Thyroid gland (tissue), 4 donors: ENCODE data around the gene LRRC36. TPM values are rescaled to one million over a fixed set of nuclear protein-coding genes. Genes with fewer than 3 reads are reported as not detected.

Source experiments
- DNase-seq, 2 donors: peaks; one replicate each; pipeline ENCODE4 v3.0.0-alpha.2; 2019
- H3K27ac ChIP-seq, 3 donors: fragments of 200-600 bp; sonication (generic); 1 replicate in 2 of 3; 2 replicates in 1 of 3; pipeline ENCODE4 v1.5.1; 2016 to 2019; ENCODE audit warnings: mild to moderate bottlenecking in 1 of 3, moderate library complexity in 1 of 3
- H3K27me3 ChIP-seq: fragments of 200-600 bp; sonication (generic); one replicate; pipeline ENCODE4 v1.5.1; 2019
- H3K36me3 ChIP-seq, 2 donors: fragments of 200-600 bp; sonication (generic); one replicate each; pipeline ENCODE4 v1.5.1; 2016 to 2019
- H3K4me1 ChIP-seq, 2 donors: fragments of 200-600 bp; sonication (generic); one replicate each; pipeline ENCODE4 v1.5.1; 2017 to 2019
- H3K4me3 ChIP-seq, 3 donors: fragments of 200-600 bp; sonication (generic); replicated peaks in 1 of 3; 1 replicate in 2 of 3; 2 replicates in 1 of 3; pipeline ENCODE4 v1.5.1; 2016; ENCODE audit warnings: mild to moderate bottlenecking in 1 of 3
- H3K9me3 ChIP-seq: fragments of 200-600 bp; sonication (generic); one replicate; pipeline ENCODE4 v1.5.1; 2017
- CTCF ChIP-seq, 6 experiments: fragments of 200-600 bp in 3 of 6; fragments of 450-650 bp in 3 of 6; sonication (generic) in 3 of 6; IDR thresholded peaks; one replicate each; pipeline ENCODE4 v1.5.1; 2016 to 2019; ENCODE audit warnings: antibody characterized with exemption in 6 of 6, mild to moderate bottlenecking in 2 of 6, inconsistent platforms in 1 of 6, moderate library complexity in 1 of 6
- POLR2A ChIP-seq, 2 donors: fragments of 450-650 bp; IDR thresholded peaks; one replicate each; pipeline ENCODE4 v1.6.1; 2017; ENCODE audit warnings: antibody characterized with exemption in 2 of 2, mild to moderate bottlenecking in 2 of 2, moderate library complexity in 1 of 2
- WGBS, 2 donors: methylation state at CpG; one replicate each; pipeline ENCODE4 v1.1.5; 2017; 5-methylcytosine and 5-hydroxymethylcytosine counted together
- intact Hi-C: fragments of 100-400 bp; cut with DNase I; formaldehyde crosslinking; loops from one replicate; pipeline ENCODE4 v1.15.1; 2023
- total RNA-seq, 4 donors: library from RNA; depleted of rRNA; stranded (reverse); fragments of >200 nt; gene quantifications; one replicate each; pipeline ENCODE4 v1.2.3, GENCODE V29; 2016

LRRC36 gene
- total RNA-seq, 4 donors from 2014 or later: 0.22 TPM; not detected in 3

GRCh38 chr16:67397812-67398545 lies 71.4 kb downstream of the LRRC36 start:
- DNase-seq: peak; percentile 35 to 38
- peaks cover 27 to 59% of the 10 kb centered on the region in 2 donors for H3K4me1 ChIP-seq
- no peaks in the 10 kb centered on the region for H3K9me3 ChIP-seq
- TF ChIP-seq CTCF (IDR thresholded peaks at IDR 0.05) (peak in 1 of 6 experiments; percentile 40), POLR2A (IDR thresholded peaks at IDR 0.05) (no peak)
- no peaks in the 10 kb centered on the region for H3K36me3 ChIP-seq
- H3K27me3 ChIP-seq: no peaks in the 10 kb centered on the region
- 50 to 65% methylated on average over 15 to 21 of the region's 22 CpGs for WGBS, 2 donors
- H3K4me3 ChIP-seq: no peak overlapping the region
- no peak overlapping the region for H3K27ac ChIP-seq
- intact Hi-C loops: no loop called here

- Histone ChIP-seq H3K27me3 (no peaks in the 10 kb centered on the region), H3K4me3 (no peak overlapping the region), H3K27ac (no peak overlapping the region), H3K9me3 (no peaks in the 10 kb centered on the region), H3K4me1 (peaks cover 20 to 53% of the 10 kb centered on the region in 2 donors), H3K36me3 (no peaks in the 10 kb centered on the region)
- TF ChIP-seq POLR2A (IDR thresholded peaks at IDR 0.05) (no peak), CTCF (IDR thresholded peaks at IDR 0.05) (no peak)
- 93% methylated on average over 18 to 19 of the region's 19 CpGs for WGBS, 2 donors
- no peak for DNase-seq
- intact Hi-C loops: no loop called here
Observed at GRCh38 chr16:67398546-67399217, 72.1 kb downstream of the LRRC36 start.

- no peaks in the 10 kb centered on the region for H3K27me3 ChIP-seq
- intact Hi-C loops: no loop called here
- no peak overlapping the region for H3K4me3 ChIP-seq
- 17 to 74% methylated on average over 7 to 9 of the region's 42 CpGs for WGBS, 2 donors
- peaks cover 15 to 53% of the 10 kb centered on the region in 2 donors for H3K4me1 ChIP-seq
- TF ChIP-seq POLR2A (IDR thresholded peaks at IDR 0.05) (no peak), CTCF (IDR thresholded peaks at IDR 0.05) (peak; percentile 40 to 87 (median 57))
- no peak overlapping the region for H3K27ac ChIP-seq
- peak in 1 of 2 donors; percentile 53 for DNase-seq
- no peaks in the 10 kb centered on the region for H3K9me3 ChIP-seq
- H3K36me3 ChIP-seq: no peaks in the 10 kb centered on the region
Observed at GRCh38 chr16:67399218-67399733, 72.7 kb downstream of the LRRC36 start.

GRCh38 chr16:67399749-67400704 lies 73.4 kb downstream of the LRRC36 start:
- no peaks in the 10 kb centered on the region for H3K9me3 ChIP-seq
- H3K4me3 ChIP-seq: no peak overlapping the region
- no peaks in the 10 kb centered on the region for H3K36me3 ChIP-seq
- H3K27ac ChIP-seq: no peak overlapping the region
- DNase-seq: no peak
- no peaks in the 10 kb centered on the region for H3K27me3 ChIP-seq
- intact Hi-C loops: no loop called here
- H3K4me1 ChIP-seq: peaks cover 17 to 54% of the 10 kb centered on the region in 2 donors
- TF ChIP-seq POLR2A (IDR thresholded peaks at IDR 0.05): no peak
- TF ChIP-seq CTCF (IDR thresholded peaks at IDR 0.05): peak in 1 of 6 experiments; percentile 2
- WGBS, 2 donors: 69 to 86% methylated on average over 5 to 13 of the region's 19 CpGs
